ENCODE measurements around the gene VOPP1.

The VOPP1 gene

GRCh38 chr7:55488804-55489340 is 83.4 kb downstream of the VOPP1 start:
- H3K27ac ChIP-seq: no peak overlapping the region
- POLR2A ChIA-PET (ENCODE audit: low non-redundant PET): no interaction called here
- DNase-seq (ENCODE audit: low spot score): no peak
- CTCF ChIA-PET: interaction anchor here (0.6 kb wide), 1 partner anchor 454 kb away, joined by 4 read pairs; no protein-coding TSS in a partner anchor
- TF ChIP-seq CTCF (conservative IDR thresholded peaks at IDR 0.05; ENCODE audit: low read depth): no peak

GRCh38 chr7:55488216-55488615 is 84.1 kb downstream of the VOPP1 start:
- H3K27ac ChIP-seq: no peak overlapping the region
- POLR2A ChIA-PET (ENCODE audit: low non-redundant PET): no interaction called here
- DNase-seq (ENCODE audit: low spot score): no peak
- no peak for TF ChIP-seq CTCF (conservative IDR thresholded peaks at IDR 0.05; ENCODE audit: low read depth)
- CTCF ChIA-PET: no interaction called here

DNA sequence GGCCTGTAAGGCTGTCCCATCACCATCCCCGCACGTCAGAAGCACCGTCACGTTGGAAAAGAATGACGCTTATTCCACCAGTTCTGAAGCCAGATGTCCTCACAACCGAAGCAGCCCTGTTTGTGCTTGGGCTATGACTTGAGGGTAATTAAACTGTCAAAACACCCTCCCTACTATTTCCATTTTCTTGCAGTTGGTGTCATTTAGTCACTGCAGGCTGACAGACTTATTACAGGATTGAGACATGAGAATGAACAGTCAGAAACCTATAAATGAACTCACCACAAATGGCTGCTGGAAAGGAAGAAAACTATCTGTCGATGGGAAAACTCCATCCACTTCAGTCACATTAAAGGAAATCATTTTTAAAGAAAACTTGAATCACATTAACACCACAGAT is 85.3 kb downstream of the VOPP1 start:
- POLR2A ChIA-PET (ENCODE audit: low non-redundant PET): no interaction called here
- CTCF ChIA-PET: no interaction called here
- TF ChIP-seq CTCF (conservative IDR thresholded peaks at IDR 0.05; ENCODE audit: low read depth): no peak
- no peak overlapping the region for H3K27ac ChIP-seq
- DNase-seq (ENCODE audit: low spot score): no peak

DNA sequence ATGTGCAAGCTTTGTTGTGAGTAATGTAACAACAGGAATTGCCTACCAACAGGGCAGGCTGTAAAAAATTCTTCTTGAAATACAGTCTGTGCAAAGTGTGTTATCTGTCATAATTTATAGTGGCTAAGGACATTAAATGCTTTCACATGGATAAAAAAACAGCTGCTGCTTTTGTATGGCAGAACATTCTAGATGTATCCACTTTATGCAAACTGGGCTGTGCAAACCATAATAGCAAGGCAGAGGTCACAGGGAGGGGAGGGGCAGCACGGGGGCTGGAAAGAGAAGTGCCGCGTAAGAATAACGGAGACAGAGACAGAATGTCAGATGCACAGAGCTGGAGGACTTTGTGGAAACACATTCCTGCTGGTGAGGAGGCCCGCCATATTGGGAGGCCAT is 86.1 kb downstream of the VOPP1 start:
- no peak overlapping the region for H3K27ac ChIP-seq
- DNase-seq (ENCODE audit: low spot score): no peak
- TF ChIP-seq CTCF (conservative IDR thresholded peaks at IDR 0.05; ENCODE audit: low read depth): no peak
- ChIA-PET CTCF (no interaction called here), POLR2A (ENCODE audit: low non-redundant PET) (no interaction called here)

DNA sequence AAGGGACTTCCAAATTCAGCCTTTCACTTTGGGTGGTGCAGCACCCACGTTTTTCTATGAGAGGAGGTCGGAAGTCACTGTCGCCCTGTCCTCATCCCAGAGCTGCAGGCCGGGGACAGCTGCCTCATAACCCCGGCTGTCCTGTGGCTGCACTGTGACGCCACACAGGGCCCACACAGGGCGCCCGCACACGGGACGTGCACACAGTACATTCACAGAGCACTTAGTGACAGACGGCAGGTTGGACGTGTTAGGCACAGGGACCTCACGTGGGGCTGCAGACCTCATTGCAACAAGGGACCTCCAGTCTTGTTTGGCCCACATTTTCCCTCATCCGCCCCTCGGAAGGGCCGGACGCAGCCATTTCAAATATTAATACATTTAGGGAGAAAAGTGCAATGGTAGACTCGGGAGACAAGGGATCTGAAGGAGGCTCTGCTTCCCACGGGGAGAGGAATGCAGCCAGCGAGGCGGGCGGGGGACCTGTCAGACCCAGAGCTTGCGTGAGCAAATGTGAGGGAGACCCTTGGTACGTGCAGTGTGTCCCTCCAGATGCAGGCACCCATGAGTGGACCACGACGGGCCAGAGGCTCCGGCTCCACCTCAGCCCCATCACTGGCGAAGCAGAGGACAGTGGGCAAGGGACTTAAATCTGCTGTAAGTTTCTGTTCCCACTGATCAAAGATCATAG is 86.7 kb downstream of the VOPP1 start:
- ChIA-PET POLR2A (ENCODE audit: low non-redundant PET) (no interaction called here), CTCF (interaction anchor here (0.6 kb wide), 1 partner anchor 120 kb away, joined by 5 read pairs; the partner anchor contains the start of gene LANCL2)

DNA sequence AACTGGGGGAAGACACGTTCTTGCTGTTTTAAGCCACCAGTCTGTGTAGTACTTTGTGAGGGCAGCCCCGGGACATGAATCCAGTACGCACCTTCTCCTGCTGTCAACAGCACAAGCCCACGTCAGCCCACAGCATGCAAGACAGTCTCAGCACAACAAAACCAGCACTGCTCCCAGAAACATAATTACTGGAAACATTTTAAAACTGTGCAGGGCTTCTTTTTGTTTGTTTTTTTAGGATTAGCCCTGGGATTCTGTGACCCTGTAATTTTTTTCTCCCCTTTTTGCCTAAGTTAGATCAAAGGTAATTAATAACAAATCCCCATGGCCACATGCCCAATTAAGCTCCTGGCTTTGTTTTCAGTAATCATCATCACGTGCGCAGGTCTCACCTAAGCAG is 87.5 kb downstream of the VOPP1 start:
- ChIA-PET CTCF (no interaction called here), POLR2A (ENCODE audit: low non-redundant PET) (no interaction called here)
- H3K27ac ChIP-seq: no peak overlapping the region
- no peak for DNase-seq (ENCODE audit: low spot score)
- no peak for TF ChIP-seq CTCF (conservative IDR thresholded peaks at IDR 0.05; ENCODE audit: low read depth)

More for the DNA sequence above, 86.7 kb downstream of the VOPP1 start:
- DNase-seq (ENCODE audit: low spot score): no peak
- no peak for TF ChIP-seq CTCF (conservative IDR thresholded peaks at IDR 0.05; ENCODE audit: low read depth)
- no peak overlapping the region for H3K27ac ChIP-seq
